Breast epithelium (tissue), 4 donors: ENCODE results near the gene VEZT. TPM values are rescaled to one million over a fixed set of nuclear protein-coding genes. Genes with fewer than 3 reads are reported as not detected.

Source experiments
- DNase-seq, 2 donors: peaks; one replicate each; pipeline ENCODE4 v3.0.0-alpha.2; 2019; ENCODE audit warnings: low spot score in 2 of 2
- H3K27ac ChIP-seq, 2 donors: fragments of 200-600 bp; sonication (generic) in 1 of 2; one replicate each; pipeline ENCODE4 v1.5.1; 2016 to 2019; ENCODE audit warnings: mild to moderate bottlenecking in 1 of 2
- H3K27me3 ChIP-seq, 2 donors: fragments of 200-600 bp; sonication (generic) in 1 of 2; one replicate each; pipeline versions ENCODE4 v1.5.1 to v1.6.0; 2017 to 2019; ENCODE audit warnings: control low read depth in 1 of 2, mild to moderate bottlenecking in 1 of 2
- H3K36me3 ChIP-seq: fragments of 200-600 bp; one replicate; pipeline ENCODE4 v1.5.1; 2019
- H3K4me1 ChIP-seq, 2 donors: fragments of 200-600 bp; sonication (generic); one replicate each; pipeline ENCODE4 v1.5.1; 2016 to 2019; ENCODE audit warnings: control low read depth in 1 of 2
- H3K4me3 ChIP-seq, 3 donors: fragments of 200-600 bp; sonication (generic); 1 replicate in 2 of 3; 2 replicates in 1 of 3; pipeline ENCODE4 v1.5.1; 2016 to 2019; ENCODE audit warnings: mild to moderate bottlenecking in 3 of 3, moderate library complexity in 2 of 3
- H3K9me3 ChIP-seq, 2 donors: fragments of 200-600 bp; sonication (generic) in 1 of 2; one replicate each; pipeline ENCODE4 v1.5.1; 2016 to 2019; ENCODE audit warnings: control low read depth in 1 of 2
- CTCF ChIP-seq, 3 donors: fragments of 450-650 bp; IDR thresholded peaks; one replicate each; pipeline ENCODE4 v1.5.1; 2016 to 2017; ENCODE audit warnings: antibody characterized with exemption in 3 of 3, mild to moderate bottlenecking in 3 of 3, moderate library complexity in 3 of 3
- POLR2A ChIP-seq: fragments of 450-650 bp; IDR thresholded peaks from one replicate; pipeline ENCODE4 v1.6.1; 2016; ENCODE audit warnings: antibody characterized with exemption, mild to moderate bottlenecking, moderate library complexity
- POLR2AphosphoS5 ChIP-seq, 3 donors: sonication (generic); formaldehyde crosslinking; IDR thresholded peaks; one replicate each; pipeline ENCODE4 v1.6.1; 2017; ENCODE audit warnings: antibody characterized with exemption in 3 of 3
- intact Hi-C: fragments of 100-400 bp; cut with DNase I; formaldehyde crosslinking; loops from one replicate; pipeline ENCODE4 v1.15.1; 2023; ENCODE audit warnings: low total_unique reads
- total RNA-seq, 3 donors: library from RNA; depleted of rRNA; stranded (reverse); fragments of >200 nt; gene quantifications; one replicate each; pipeline ENCODE4 v1.1.0, GENCODE V29; 2016

VEZT gene
- total RNA-seq, 3 donors from 2014 or later, result 72.8 to 126 (median 73.8) TPM

DNA sequence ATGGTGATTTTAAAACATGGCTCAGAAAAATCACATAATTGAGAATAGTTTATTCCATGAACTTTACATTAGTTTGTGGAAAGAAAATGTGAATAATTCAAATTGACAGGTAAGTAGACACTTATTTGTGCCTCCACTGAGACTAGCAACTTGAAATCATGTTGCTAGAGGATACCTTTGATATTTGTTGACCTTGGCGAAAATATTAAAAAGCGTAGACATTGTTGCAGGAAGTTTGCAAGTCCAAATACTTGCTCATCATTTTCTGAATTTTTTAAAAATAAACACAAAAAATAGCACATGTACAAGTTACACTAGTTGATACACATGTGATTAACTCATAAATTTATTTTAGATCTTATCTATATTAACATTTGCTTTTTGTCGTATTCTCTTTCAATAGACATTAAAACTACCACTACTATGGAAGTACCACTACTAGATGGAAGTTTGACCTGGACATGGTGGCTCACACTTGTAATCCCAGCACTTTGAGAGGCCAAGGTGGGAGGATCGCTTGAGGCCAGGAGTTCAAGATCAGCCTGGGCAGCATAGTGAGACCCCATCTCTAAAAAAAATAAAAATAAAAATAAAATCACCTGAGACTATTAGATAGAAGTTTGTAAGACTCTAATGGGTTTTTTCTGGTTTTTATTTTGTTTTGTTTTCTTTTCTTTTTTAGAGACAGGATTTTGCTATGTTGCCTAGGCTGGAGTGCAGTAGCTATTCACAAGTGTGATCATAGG is 24.3 kb downstream of the VEZT start:
- H3K27ac ChIP-seq, result no peak overlapping the region
- intact Hi-C loops, result no loop called here
- TF ChIP-seq CTCF (IDR thresholded peaks at IDR 0.05) (no peak), POLR2AphosphoS5 (IDR thresholded peaks at IDR 0.05) (no peak), POLR2A (no peak)

DNA sequence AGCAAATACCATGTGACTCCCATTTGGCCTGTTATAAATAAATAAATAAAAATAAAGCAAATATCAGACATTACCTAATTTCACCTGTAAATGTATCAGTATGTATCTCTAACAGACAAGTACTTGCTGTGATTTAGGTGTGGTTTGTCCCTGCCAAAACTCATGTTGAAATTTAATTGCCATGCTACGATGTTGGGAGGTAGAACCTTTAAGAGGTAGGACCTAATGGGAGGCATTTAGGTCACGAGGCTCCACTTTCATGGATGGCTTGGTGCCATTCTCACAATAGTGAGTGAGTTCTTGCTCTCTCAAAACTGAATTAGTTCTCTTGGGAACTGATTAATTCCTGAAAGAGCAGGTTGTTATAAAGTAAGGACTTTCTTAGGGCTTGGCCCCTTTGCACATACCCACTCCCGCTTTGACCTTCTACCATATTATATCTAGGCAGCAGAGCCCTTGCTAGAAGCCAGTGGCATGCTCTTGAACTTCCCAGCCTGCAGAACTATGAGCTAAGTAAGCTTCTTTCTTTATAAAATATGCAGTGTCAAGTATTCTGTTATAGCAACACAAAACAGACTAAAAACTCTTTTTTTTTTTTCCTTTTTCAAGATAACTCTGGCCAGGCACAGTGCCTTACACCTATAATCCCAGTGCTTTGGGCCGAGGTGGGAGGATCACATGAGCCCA is 26.0 kb downstream of the VEZT start:
- Histone ChIP-seq H3K4me3 (no peak overlapping the region), H3K4me1 (no peaks in the 10 kb centered on the region), H3K36me3 (no peaks in the 10 kb centered on the region), H3K27ac (no peak overlapping the region), H3K27me3 (no peaks in the 10 kb centered on the region), H3K9me3 (no peaks in the 10 kb centered on the region)
- TF ChIP-seq POLR2A (no peak), POLR2AphosphoS5 (IDR thresholded peaks at IDR 0.05) (no peak), CTCF (IDR thresholded peaks at IDR 0.05) (no peak)
- DNase-seq, result no peak
- intact Hi-C loops, result no loop called here

More for the DNA sequence above, 24.3 kb downstream of the VEZT start:
- H3K4me1 ChIP-seq, result no peaks in the 10 kb centered on the region
- H3K4me3 ChIP-seq, result no peak overlapping the region
- H3K9me3 ChIP-seq, result no peaks in the 10 kb centered on the region
- no peak for DNase-seq
- H3K36me3 ChIP-seq, result no peaks in the 10 kb centered on the region
- no peaks in the 10 kb centered on the region for H3K27me3 ChIP-seq

DNA sequence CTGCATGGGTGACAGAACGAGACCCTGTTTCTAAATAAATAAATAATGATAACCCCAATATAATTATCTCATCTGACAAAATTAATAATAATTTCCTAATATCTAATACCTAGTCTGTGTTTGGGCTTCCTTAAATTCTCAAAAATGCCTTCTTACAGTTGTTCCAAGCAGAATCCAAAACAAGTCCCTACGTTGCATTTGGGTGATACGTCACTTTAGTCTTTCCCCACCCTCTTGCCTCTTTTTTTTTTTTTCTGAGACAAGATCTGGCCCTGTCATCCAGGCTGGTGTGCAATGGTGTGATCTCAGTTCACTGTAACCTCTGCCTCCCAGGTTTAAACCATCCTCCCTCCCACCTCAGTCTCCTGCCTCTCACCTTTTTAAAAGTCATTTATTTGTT is 26.7 kb downstream of the VEZT start:
- H3K27ac ChIP-seq, result no peak overlapping the region
- DNase-seq, result no peak
- no peak for TF ChIP-seq POLR2A
- no peak for TF ChIP-seq POLR2AphosphoS5 (IDR thresholded peaks at IDR 0.05)
- no peak overlapping the region for H3K4me3 ChIP-seq
- H3K9me3 ChIP-seq, result no peaks in the 10 kb centered on the region
- no peaks in the 10 kb centered on the region for H3K4me1 ChIP-seq
- no peaks in the 10 kb centered on the region for H3K36me3 ChIP-seq
- H3K27me3 ChIP-seq, result no peaks in the 10 kb centered on the region
- intact Hi-C loops, result no loop called here

GRCh38 chr12:95248095-95248494 is 30.5 kb downstream of the VEZT start:
- H3K27me3 ChIP-seq, result no peaks in the 10 kb centered on the region
- no peak for DNase-seq
- no peaks in the 10 kb centered on the region for H3K4me1 ChIP-seq
- no peak overlapping the region for H3K4me3 ChIP-seq
- H3K27ac ChIP-seq, result no peak overlapping the region
- peaks cover 4% of the 10 kb centered on the region for H3K36me3 ChIP-seq
- intact Hi-C loops, result no loop called here
- no peaks in the 10 kb centered on the region for H3K9me3 ChIP-seq
- TF ChIP-seq POLR2AphosphoS5 (IDR thresholded peaks at IDR 0.05) (no peak), CTCF (IDR thresholded peaks at IDR 0.05) (no peak), POLR2A (no peak)

DNA sequence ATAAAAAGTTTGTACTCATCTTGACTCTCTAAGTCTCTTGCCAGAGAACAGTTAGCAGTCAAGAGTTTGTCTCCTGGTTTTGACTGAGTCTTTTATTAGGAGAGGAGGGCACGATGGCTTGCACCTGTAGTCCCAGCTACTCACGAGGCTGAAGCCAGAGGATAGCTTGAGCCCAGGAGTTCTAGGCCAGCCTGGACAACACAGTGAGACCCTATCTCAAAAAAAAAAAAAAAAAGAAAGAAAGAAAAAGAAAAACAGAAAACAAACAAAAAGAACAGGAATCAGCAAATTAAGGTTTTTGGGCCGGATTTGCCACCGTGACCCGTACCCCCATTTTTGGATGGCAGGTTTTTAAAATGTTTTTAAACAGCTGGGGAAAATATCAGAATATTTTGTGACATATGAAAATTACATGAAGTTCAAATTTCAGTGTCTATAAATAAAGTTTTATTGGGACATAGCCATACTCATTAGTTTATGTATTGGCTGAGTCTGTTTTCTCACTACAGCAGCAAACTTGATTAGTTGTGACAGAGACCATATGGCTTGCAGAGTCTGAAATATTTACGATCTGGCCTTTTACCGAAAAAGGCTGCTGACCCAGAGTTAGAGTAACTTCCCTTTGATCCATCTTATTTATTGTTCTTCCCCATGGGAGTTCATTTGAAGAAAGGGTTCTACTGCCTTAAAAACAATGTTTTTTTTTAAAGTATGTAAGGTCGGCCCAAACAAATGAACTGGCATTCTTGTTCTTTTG is 31.2 kb downstream of the VEZT start:
- H3K4me3 ChIP-seq, result no peak overlapping the region
- intact Hi-C loops, result no loop called here
- DNase-seq, result no peak
- no peaks in the 10 kb centered on the region for H3K4me1 ChIP-seq
- no peaks in the 10 kb centered on the region for H3K9me3 ChIP-seq
- TF ChIP-seq POLR2AphosphoS5 (IDR thresholded peaks at IDR 0.05) (no peak), POLR2A (no peak), CTCF (IDR thresholded peaks at IDR 0.05) (no peak)
- no peaks in the 10 kb centered on the region for H3K27me3 ChIP-seq
- no peak overlapping the region for H3K27ac ChIP-seq
- peaks cover 4% of the 10 kb centered on the region for H3K36me3 ChIP-seq
